SJCRH30 (cell line): ENCODE measurements around the gene MSL2. TPM values are rescaled to one million over a fixed set of nuclear protein-coding genes. Genes with fewer than 3 reads are reported as not detected.

ENCODE experiments used
- DNase-seq, 2 experiments: peaks; one replicate each; pipeline ENCODE4 v3.0.0-alpha.2; 2015 to 2020
- H3K27ac ChIP-seq: fragments of 250-450 bp; sonication (Bioruptor Pico); 2 replicates; pipeline ENCODE4 v1.5.1; 2020; ENCODE audit warnings: mild to moderate bottlenecking, moderate library complexity
- H3K27me3 ChIP-seq: fragments of 250-450 bp; sonication (Bioruptor Pico); 2 replicates; pipeline ENCODE4 v1.5.1; 2020; ENCODE audit warnings: mild to moderate bottlenecking, moderate library complexity
- H3K36me3 ChIP-seq: fragments of 250-450 bp; sonication (Bioruptor Pico); 2 replicates; pipeline ENCODE4 v1.5.1; 2020; ENCODE audit warnings: mild to moderate bottlenecking, moderate library complexity
- H3K4me1 ChIP-seq: fragments of 250-450 bp; sonication (Bioruptor Pico); 2 replicates; pipeline ENCODE4 v1.5.1; 2020; ENCODE audit warnings: mild to moderate bottlenecking, moderate library complexity
- H3K4me3 ChIP-seq: fragments of 250-450 bp; sonication (Bioruptor Pico); 2 replicates; pipeline ENCODE4 v1.5.1; 2020; ENCODE audit warnings: mild to moderate bottlenecking, moderate library complexity
- H3K9me3 ChIP-seq: fragments of 250-450 bp; sonication (Bioruptor Pico); replicated peaks from 2 replicates; pipeline ENCODE4 v1.5.1; 2020; ENCODE audit warnings: mild to moderate bottlenecking, moderate library complexity
- total RNA-seq: library from RNA; depleted of rRNA; stranded (reverse); fragments of >200 nt; shearing (Covaris generic); gene quantifications from 2 replicates; pipeline ENCODE4 v1.2.3, GENCODE V29; 2014; rRNA removed

Gene MSL2
- total RNA-seq, 1 experiment from 2014 or later = 26.2 TPM

GRCh38 chr3:136106101-136106500, 90.0 kb downstream of the MSL2 start:
- H3K27ac ChIP-seq = no peak overlapping the region
- no peaks in the 10 kb centered on the region for H3K9me3 ChIP-seq
- no peak for DNase-seq
- no peaks in the 10 kb centered on the region for H3K4me1 ChIP-seq
- no peak overlapping the region for H3K4me3 ChIP-seq
- H3K27me3 ChIP-seq = no peaks in the 10 kb centered on the region
- peaks cover 9% of the 10 kb centered on the region for H3K36me3 ChIP-seq

- DNase-seq = no peak
- Histone ChIP-seq H3K9me3 (no peaks in the 10 kb centered on the region), H3K27ac (no peak overlapping the region), H3K4me1 (no peaks in the 10 kb centered on the region), H3K4me3 (no peak overlapping the region), H3K27me3 (no peaks in the 10 kb centered on the region), H3K36me3 (peaks cover 9% of the 10 kb centered on the region)
These were observed 91.1 kb downstream of the MSL2 start for GRCh38 chr3:136105044-136105443.

Other genes starting within 250 kb of the MSL2 start
- gene PPP2R3A, start 230.6 kb downstream of the MSL2 start, total RNA-seq = 13.9 and 16.5 TPM in 2 replicates
- 40.3 and 43.1 TPM in 2 replicates for gene PCCB, start 54.0 kb upstream of the MSL2 start, total RNA-seq